D341Med (cell line): ENCODE data around the gene CCL19.
A peak's percentile ranks its signal among the peaks of the same experiment; 100 is the strongest.

Source experiments
- DNase-seq: peaks from one replicate; pipeline ENCODE4 v3.0.0; 2012; ENCODE audit warnings: low spot score

CCL19 gene

GRCh38 chr9:34694811-34695210, 3.7 kb upstream of the CCL19 start:
- no peak for DNase-seq

GRCh38 chr9:34693560-34693959, 2.5 kb upstream of the CCL19 start:
- no peak for DNase-seq

GRCh38 chr9:34691936-34692315, 850 bp upstream of the CCL19 start:
- DNase-seq: no peak

- DNase-seq: no peak
Observed at GRCh38 chr9:34689512-34689911, 1.6 kb downstream of the CCL19 start.

- DNase-seq: no peak
Observed at GRCh38 chr9:34689116-34689470, 2.0 kb downstream of the CCL19 start.

DNA sequence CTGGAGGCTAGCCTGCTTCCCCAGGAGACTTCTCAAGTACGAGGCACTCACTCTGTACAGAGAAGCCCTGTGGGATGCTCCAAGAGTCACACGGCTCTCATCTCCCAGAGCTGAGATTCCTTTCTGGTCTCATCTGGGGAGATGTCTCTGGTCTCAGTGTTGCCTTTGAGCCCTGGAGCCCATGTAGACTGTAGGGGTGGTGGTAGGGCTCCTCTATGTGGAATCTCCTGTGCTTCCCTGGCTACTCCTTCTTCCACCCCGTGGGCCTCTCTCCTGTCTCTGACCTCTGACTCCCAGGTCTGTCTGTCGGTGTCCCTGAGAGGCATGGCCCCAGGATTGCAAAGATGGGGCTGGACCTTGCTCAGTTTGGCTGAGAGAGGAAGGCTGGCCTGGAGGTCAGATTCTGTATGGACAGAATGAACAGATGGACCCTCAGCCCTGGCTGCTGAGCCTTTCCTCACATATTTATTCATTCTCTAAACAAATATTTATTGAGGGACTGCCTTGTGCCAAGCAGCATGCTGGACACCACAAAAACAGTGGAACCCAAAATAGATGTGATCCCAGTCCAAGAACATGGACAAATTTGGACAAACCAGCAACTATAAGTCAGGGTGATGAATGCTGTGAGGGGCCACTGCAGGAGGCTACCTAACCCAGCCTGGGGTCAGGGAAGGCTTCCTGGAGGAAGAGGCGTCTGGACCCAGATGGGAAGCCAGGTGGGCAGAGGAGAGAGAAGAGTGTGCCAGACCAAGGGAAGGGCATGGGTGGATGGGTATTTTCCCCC, 2.6 kb downstream of the CCL19 start:
- DNase-seq: no peak

DNA sequence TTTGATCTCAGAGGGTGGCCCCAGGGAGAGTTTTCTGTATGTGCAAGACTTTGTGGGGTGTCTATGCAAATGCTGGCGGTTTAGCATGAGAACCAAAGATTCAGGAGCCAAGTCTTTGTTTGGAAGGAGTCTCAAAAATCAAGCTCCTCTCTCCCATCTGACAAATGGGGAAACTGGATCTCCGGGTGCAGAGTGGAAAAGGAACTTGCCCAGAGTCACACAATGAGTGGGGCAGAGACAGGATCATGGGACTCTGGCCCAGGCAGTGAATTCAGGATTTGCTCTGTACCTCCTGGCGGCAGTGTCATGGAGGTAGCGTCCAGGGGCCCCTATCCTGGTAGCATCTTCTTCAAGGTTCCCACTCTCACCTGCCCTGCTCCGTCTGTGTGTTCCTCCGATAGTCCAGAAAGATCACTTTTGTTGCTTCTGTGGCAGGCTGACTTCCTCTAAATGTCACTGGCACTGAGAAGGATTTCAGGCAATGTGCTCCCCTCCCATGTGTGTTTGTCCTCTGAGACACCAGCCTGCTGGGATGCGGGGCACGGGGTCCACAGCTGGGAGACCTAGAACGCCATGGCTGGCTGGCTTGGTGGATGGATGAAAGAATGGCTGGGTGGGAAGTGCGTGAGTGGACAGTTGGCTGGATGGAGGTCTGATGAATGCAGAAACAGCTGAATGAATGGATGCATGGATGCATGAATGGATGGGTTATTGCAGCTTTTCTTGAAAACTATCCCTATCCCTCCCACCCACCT, 3.6 kb downstream of the CCL19 start:
- DNase-seq: no peak

- DNase-seq: no peak
Observed at GRCh38 chr9:34686732-34687131, 4.3 kb downstream of the CCL19 start.

- no peak for DNase-seq
Observed at GRCh38 chr9:34686231-34686630, 4.8 kb downstream of the CCL19 start.

GRCh38 chr9:34685591-34685990, 5.5 kb downstream of the CCL19 start:
- no peak for DNase-seq

GRCh38 chr9:34684816-34685215, 6.3 kb downstream of the CCL19 start:
- DNase-seq: no peak

GRCh38 chr9:34684145-34684544, 6.9 kb downstream of the CCL19 start:
- no peak for DNase-seq

DNA sequence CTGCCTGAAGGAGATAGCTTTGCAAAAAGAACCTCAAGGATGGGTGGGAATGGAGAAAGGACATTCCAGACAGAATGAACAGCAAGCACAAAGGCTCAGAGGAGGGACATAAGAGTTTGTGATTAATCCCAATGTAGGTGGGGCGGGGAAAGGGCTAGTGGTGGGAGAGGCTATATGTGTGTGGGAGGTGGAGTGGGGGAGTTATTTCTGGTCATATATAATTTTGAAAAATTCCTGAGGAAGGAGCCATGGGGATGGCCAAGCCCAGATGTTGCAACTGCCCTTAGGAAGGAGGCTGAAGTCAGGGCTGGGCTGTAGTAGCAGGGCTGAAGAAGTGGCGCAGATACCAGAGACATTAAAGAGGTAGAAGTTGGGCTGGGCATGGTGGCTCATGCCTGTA, 15.2 kb downstream of the CCL19 start:
- no peak for DNase-seq

GRCh38 chr9:34675048-34675714, 15.9 kb downstream of the CCL19 start:
- DNase-seq: peak; percentile 86

DNA sequence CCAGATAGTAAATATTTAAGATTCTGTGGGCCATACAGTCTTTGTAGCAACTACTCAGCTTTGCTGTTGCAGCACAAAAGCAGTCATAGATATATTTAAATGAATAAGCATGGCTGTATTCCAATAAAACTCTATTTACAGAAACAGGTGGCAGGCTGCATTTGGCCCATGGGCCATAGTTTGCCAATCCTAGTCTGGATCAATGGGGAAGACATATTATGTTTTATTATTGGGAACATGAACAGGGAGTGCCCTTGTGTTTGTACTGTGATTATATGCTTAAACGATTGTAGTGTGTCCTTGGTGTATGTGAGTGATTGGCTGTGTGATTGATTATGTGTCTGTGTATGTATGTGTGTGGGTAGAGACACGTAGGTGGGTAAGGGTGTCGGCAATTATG, 16.6 kb downstream of the CCL19 start:
- no peak for DNase-seq

DNA sequence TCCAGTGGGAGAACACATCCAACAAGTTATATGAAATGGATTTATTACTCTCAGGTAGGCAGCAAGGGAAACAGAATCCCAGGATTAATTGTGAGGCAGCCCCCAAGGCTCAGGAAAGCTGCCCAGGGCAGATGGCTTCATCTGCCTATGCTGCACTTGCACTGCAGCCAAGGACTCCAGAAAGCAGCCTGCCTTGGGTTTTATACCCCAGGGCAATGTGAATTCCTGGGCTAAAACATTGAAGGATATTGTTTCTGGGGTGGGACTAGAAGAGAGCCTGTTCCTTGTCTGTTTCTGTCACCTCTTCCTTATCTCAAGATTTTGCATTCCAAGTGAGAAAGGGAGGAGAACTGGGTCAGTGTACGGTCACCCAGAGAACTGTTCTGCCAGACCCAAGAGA, 19.8 kb downstream of the CCL19 start:
- DNase-seq: no peak

- no peak for DNase-seq
Observed at GRCh38 chr9:34669809-34670562, 21.1 kb downstream of the CCL19 start.

GRCh38 chr9:34665381-34666250, 25.5 kb downstream of the CCL19 start:
- DNase-seq: peak; percentile 96

DNA sequence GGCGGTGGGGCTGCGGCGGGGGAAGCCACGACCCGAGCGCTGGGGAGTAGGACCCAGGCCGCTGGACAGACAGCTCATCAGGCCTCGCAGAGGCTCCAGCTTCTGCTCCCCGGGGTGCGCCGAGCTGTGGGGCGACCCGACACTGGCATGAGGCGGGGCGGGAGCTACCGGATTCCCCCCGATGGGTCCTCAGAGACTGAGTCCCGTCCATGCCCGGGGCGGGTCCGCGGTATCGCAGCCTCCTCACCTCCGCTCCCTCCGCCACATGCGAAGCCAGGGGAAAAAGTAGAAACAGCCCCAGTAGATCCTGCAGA, 26.1 kb downstream of the CCL19 start:
- DNase-seq: no peak

- DNase-seq: peak; percentile 67
Observed at GRCh38 chr9:34664281-34665066, 26.6 kb downstream of the CCL19 start.

DNA sequence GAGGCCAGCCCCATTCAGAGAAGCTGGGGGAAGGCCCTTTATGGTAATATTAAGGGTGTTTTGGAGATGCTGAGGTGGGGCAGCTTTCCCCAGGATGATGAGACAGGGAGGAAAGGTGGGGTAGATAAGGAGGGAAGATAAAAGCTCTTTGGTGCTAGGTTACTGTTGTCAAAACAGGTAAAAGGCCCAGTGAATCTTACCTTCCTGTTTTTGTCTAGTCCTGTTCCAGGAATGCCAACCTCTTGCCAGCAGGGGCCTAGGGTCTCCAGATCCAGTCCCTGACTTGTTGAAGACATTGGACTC, 27.8 kb downstream of the CCL19 start:
- no peak for DNase-seq
